Measurements from ENCODE around the gene LMO7.

The LMO7 gene

GRCh38 chr13:75651013-75651412, 14.9 kb downstream of the LMO7 start:
- Histone ChIP-seq H3K4ac (ENCODE audit: low read depth, low read length) (no peak overlapping the region), H3K27me3 (ENCODE audit: insufficient read depth, low read length) (no peaks in the 10 kb centered on the region), H3K79me2 (ENCODE audit: control insufficient read depth, insufficient read depth, low read length, poor library complexity) (no peaks in the 10 kb centered on the region), H3K79me1 (ENCODE audit: low read length) (no peaks in the 10 kb centered on the region), H3K4me3 (ENCODE audit: low read depth, low read length) (no peak overlapping the region), H4K8ac (ENCODE audit: low read depth, low read length) (no peak overlapping the region), H2BK120ac (ENCODE audit: insufficient read depth, low read length, poor library complexity) (no peak overlapping the region), H4K12ac (ENCODE audit: low read depth, low read length) (no peak overlapping the region), H2BK5ac (ENCODE audit: low read depth, low read length, poor library complexity) (no peak overlapping the region), H3K27ac (ENCODE audit: low read depth, low read length) (no peak overlapping the region), H2AFZ (ENCODE audit: insufficient read depth, low read length, poor library complexity) (no peak overlapping the region), H3K9ac (ENCODE audit: low read length) (no peak overlapping the region), H3K4me1 (ENCODE audit: control insufficient read depth in 1 of 2, insufficient read depth in 2 of 2, low read length in 2 of 2) (no peaks in the 10 kb centered on the region), H3K9me3 (ENCODE audit: insufficient read depth, low read depth, low read length) (no peaks in the 10 kb centered on the region), H4K91ac (ENCODE audit: low read depth, low read length) (no peak overlapping the region), H3K4me2 (ENCODE audit: low read length) (no peak overlapping the region), H2AK5ac (ENCODE audit: low read length) (no peak overlapping the region), H3K18ac (ENCODE audit: low read length) (no peak overlapping the region), H3K36me3 (ENCODE audit: control insufficient read depth in 1 of 2, insufficient read depth in 2 of 2, low read length in 2 of 2) (no peaks in the 10 kb centered on the region), H3K23ac (ENCODE audit: low read length) (no peak overlapping the region), H2BK12ac (ENCODE audit: low read length) (no peak overlapping the region), H3K14ac (ENCODE audit: low read length) (no peak overlapping the region)
- WGBS (ENCODE audit: extremely low coverage, insufficient coverage, insufficient read length), result no CpG with 5 or more reads among the region's 2 CpGs
- DNase-seq, result no peak

GRCh38 chr13:75652726-75653125, 16.6 kb downstream of the LMO7 start:
- no peaks in the 10 kb centered on the region for H3K9me3 ChIP-seq (ENCODE audit: insufficient read depth, low read depth, low read length)
- no peak overlapping the region for H4K91ac ChIP-seq (ENCODE audit: low read depth, low read length)
- no peaks in the 10 kb centered on the region for H3K36me3 ChIP-seq (ENCODE audit: control insufficient read depth in 1 of 2, insufficient read depth in 2 of 2, low read length in 2 of 2)
- no peak overlapping the region for H3K18ac ChIP-seq (ENCODE audit: low read length)
- DNase-seq, result no peak
- H2BK120ac ChIP-seq (ENCODE audit: insufficient read depth, low read length, poor library complexity), result no peak overlapping the region
- H3K27me3 ChIP-seq (ENCODE audit: insufficient read depth, low read length), result no peaks in the 10 kb centered on the region
- no peak overlapping the region for H2BK5ac ChIP-seq (ENCODE audit: low read depth, low read length, poor library complexity)
- H4K12ac ChIP-seq (ENCODE audit: low read depth, low read length), result no peak overlapping the region
- H3K14ac ChIP-seq (ENCODE audit: low read length), result no peak overlapping the region
- H3K9ac ChIP-seq (ENCODE audit: low read length), result no peak overlapping the region
- no peak overlapping the region for H3K4me3 ChIP-seq (ENCODE audit: low read depth, low read length)
- H2BK12ac ChIP-seq (ENCODE audit: low read length), result no peak overlapping the region
- no peaks in the 10 kb centered on the region for H3K4me1 ChIP-seq (ENCODE audit: control insufficient read depth in 1 of 2, insufficient read depth in 2 of 2, low read length in 2 of 2)
- H4K8ac ChIP-seq (ENCODE audit: low read depth, low read length), result no peak overlapping the region
- H3K4me2 ChIP-seq (ENCODE audit: low read length), result no peak overlapping the region
- no peak overlapping the region for H3K4ac ChIP-seq (ENCODE audit: low read depth, low read length)
- H3K23ac ChIP-seq (ENCODE audit: low read length), result no peak overlapping the region
- H3K79me1 ChIP-seq (ENCODE audit: low read length), result no peaks in the 10 kb centered on the region
- H2AFZ ChIP-seq (ENCODE audit: insufficient read depth, low read length, poor library complexity), result no peak overlapping the region
- no CpG with 5 or more reads among the region's 2 CpGs for WGBS (ENCODE audit: extremely low coverage, insufficient coverage, insufficient read length)
- no peaks in the 10 kb centered on the region for H3K79me2 ChIP-seq (ENCODE audit: control insufficient read depth, insufficient read depth, low read length, poor library complexity)
- H3K27ac ChIP-seq (ENCODE audit: low read depth, low read length), result no peak overlapping the region
- no peak overlapping the region for H2AK5ac ChIP-seq (ENCODE audit: low read length)

DNA sequence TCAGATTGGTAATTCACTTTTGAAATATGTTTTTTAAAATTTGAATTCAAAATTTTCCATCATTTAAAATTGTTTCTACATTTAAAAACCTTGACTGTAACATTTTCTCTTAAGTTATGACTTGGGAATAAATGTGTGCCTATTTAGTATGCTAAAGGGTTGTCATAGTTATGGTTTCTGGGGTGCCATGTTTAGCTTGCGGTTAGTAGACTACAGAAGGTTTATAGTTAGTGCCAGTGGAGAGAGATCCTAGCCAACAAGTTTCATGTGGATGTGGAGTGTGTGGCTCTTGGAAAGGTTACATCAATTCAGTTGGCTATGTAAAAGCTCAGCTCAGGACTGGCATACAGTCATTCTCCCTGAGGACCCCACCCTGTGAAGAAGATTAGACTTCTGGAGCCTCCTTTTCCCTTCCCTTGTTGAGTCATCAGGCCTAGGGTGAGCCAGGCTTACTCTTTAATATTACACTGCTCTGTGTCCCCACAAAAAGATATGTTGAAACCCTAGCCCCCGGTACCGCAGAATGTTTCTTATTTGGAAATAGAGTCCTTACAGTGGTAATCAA, 20.4 kb downstream of the LMO7 start:
- no peaks in the 10 kb centered on the region for H3K36me3 ChIP-seq (ENCODE audit: control insufficient read depth in 1 of 2, insufficient read depth in 2 of 2, low read length in 2 of 2)
- H2BK12ac ChIP-seq (ENCODE audit: low read length), result no peak overlapping the region
- no peak overlapping the region for H2AK5ac ChIP-seq (ENCODE audit: low read length)
- no CpG with 5 or more reads among the region's 3 CpGs for WGBS (ENCODE audit: extremely low coverage, insufficient coverage, insufficient read length)
- no peak overlapping the region for H2BK120ac ChIP-seq (ENCODE audit: insufficient read depth, low read length, poor library complexity)
- no peak overlapping the region for H3K14ac ChIP-seq (ENCODE audit: low read length)
- H2AFZ ChIP-seq (ENCODE audit: insufficient read depth, low read length, poor library complexity), result no peak overlapping the region
- no peak overlapping the region for H3K4ac ChIP-seq (ENCODE audit: low read depth, low read length)
- no peak overlapping the region for H3K23ac ChIP-seq (ENCODE audit: low read length)
- no peak overlapping the region for H3K18ac ChIP-seq (ENCODE audit: low read length)
- no peaks in the 10 kb centered on the region for H3K9me3 ChIP-seq (ENCODE audit: insufficient read depth, low read depth, low read length)
- no peaks in the 10 kb centered on the region for H3K79me2 ChIP-seq (ENCODE audit: control insufficient read depth, insufficient read depth, low read length, poor library complexity)
- no peaks in the 10 kb centered on the region for H3K4me1 ChIP-seq (ENCODE audit: control insufficient read depth in 1 of 2, insufficient read depth in 2 of 2, low read length in 2 of 2)
- no peak for DNase-seq
- no peak overlapping the region for H3K4me2 ChIP-seq (ENCODE audit: low read length)
- no peak overlapping the region for H3K4me3 ChIP-seq (ENCODE audit: low read depth, low read length)
- no peak overlapping the region for H4K12ac ChIP-seq (ENCODE audit: low read depth, low read length)
- no peaks in the 10 kb centered on the region for H3K27me3 ChIP-seq (ENCODE audit: insufficient read depth, low read length)
- H2BK5ac ChIP-seq (ENCODE audit: low read depth, low read length, poor library complexity), result no peak overlapping the region
- no peaks in the 10 kb centered on the region for H3K79me1 ChIP-seq (ENCODE audit: low read length)
- H3K9ac ChIP-seq (ENCODE audit: low read length), result no peak overlapping the region
- H3K27ac ChIP-seq (ENCODE audit: low read depth, low read length), result no peak overlapping the region
- no peak overlapping the region for H4K91ac ChIP-seq (ENCODE audit: low read depth, low read length)
- H4K8ac ChIP-seq (ENCODE audit: low read depth, low read length), result no peak overlapping the region

GRCh38 chr13:75657111-75657510, 21.0 kb downstream of the LMO7 start:
- WGBS (ENCODE audit: extremely low coverage, insufficient coverage, insufficient read length), result no CpG with 5 or more reads among the region's 1 CpG
- H3K14ac ChIP-seq (ENCODE audit: low read length), result no peak overlapping the region
- no peaks in the 10 kb centered on the region for H3K9me3 ChIP-seq (ENCODE audit: insufficient read depth, low read depth, low read length)

More at GRCh38 chr13:75657111-75657510, 21.0 kb downstream of the LMO7 start:
- H4K8ac ChIP-seq (ENCODE audit: low read depth, low read length), result no peak overlapping the region
- H2BK12ac ChIP-seq (ENCODE audit: low read length), result no peak overlapping the region
- DNase-seq, result no peak
- no peak overlapping the region for H2AK5ac ChIP-seq (ENCODE audit: low read length)
- H3K79me1 ChIP-seq (ENCODE audit: low read length), result no peaks in the 10 kb centered on the region
- H2BK120ac ChIP-seq (ENCODE audit: insufficient read depth, low read length, poor library complexity), result no peak overlapping the region
- no peak overlapping the region for H3K23ac ChIP-seq (ENCODE audit: low read length)
- H2AFZ ChIP-seq (ENCODE audit: insufficient read depth, low read length, poor library complexity), result no peak overlapping the region
- no peaks in the 10 kb centered on the region for H3K36me3 ChIP-seq (ENCODE audit: control insufficient read depth in 1 of 2, insufficient read depth in 2 of 2, low read length in 2 of 2)
- H3K9ac ChIP-seq (ENCODE audit: low read length), result no peak overlapping the region
- H3K4me2 ChIP-seq (ENCODE audit: low read length), result no peak overlapping the region
- H4K91ac ChIP-seq (ENCODE audit: low read depth, low read length), result no peak overlapping the region
- H3K79me2 ChIP-seq (ENCODE audit: control insufficient read depth, insufficient read depth, low read length, poor library complexity), result no peaks in the 10 kb centered on the region
- H4K12ac ChIP-seq (ENCODE audit: low read depth, low read length), result no peak overlapping the region
- no peak overlapping the region for H3K4me3 ChIP-seq (ENCODE audit: low read depth, low read length)
- no peaks in the 10 kb centered on the region for H3K4me1 ChIP-seq (ENCODE audit: control insufficient read depth in 1 of 2, insufficient read depth in 2 of 2, low read length in 2 of 2)
- H2BK5ac ChIP-seq (ENCODE audit: low read depth, low read length, poor library complexity), result no peak overlapping the region
- no peaks in the 10 kb centered on the region for H3K27me3 ChIP-seq (ENCODE audit: insufficient read depth, low read length)
- H3K27ac ChIP-seq (ENCODE audit: low read depth, low read length), result no peak overlapping the region
- H3K18ac ChIP-seq (ENCODE audit: low read length), result no peak overlapping the region
- no peak overlapping the region for H3K4ac ChIP-seq (ENCODE audit: low read depth, low read length)

Data from trophoblast cell (in vitro differentiated cells and primary cell).